ENCODE results near the gene TMEM255B.

Gene TMEM255B

DNA sequence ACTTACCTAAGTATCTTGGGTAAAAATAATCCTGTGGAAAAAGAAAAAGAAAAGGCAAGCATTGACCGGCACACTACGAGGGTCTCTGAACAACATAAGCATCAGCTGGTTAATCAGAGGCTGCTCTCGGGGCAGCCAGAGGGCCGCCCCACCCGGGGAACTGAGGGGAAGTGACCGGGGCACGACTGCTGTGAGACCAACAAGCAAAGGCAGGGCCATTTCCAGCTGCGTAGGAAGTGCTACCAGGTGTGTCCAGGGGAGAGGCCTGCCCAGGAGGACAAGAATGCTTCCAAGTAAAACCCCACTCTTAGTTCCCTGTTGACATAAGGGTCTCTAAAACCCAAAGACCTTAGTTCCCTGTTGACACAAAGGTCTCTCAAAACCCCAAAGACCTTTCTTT is 89.0 kb downstream of the TMEM255B start:
- Mint-ChIP-seq H3K27me3 (peaks cover 7% of the 10 kb centered on the region), H3K27ac (no peak overlapping the region), H3K4me3 (no peak overlapping the region), H3K36me3 (ENCODE audit: low read depth) (no peaks in the 10 kb centered on the region), H3K4me1 (ENCODE audit: low read depth) (peaks cover 28% of the 10 kb centered on the region), H3K9me3 (no peaks in the 10 kb centered on the region)

DNA sequence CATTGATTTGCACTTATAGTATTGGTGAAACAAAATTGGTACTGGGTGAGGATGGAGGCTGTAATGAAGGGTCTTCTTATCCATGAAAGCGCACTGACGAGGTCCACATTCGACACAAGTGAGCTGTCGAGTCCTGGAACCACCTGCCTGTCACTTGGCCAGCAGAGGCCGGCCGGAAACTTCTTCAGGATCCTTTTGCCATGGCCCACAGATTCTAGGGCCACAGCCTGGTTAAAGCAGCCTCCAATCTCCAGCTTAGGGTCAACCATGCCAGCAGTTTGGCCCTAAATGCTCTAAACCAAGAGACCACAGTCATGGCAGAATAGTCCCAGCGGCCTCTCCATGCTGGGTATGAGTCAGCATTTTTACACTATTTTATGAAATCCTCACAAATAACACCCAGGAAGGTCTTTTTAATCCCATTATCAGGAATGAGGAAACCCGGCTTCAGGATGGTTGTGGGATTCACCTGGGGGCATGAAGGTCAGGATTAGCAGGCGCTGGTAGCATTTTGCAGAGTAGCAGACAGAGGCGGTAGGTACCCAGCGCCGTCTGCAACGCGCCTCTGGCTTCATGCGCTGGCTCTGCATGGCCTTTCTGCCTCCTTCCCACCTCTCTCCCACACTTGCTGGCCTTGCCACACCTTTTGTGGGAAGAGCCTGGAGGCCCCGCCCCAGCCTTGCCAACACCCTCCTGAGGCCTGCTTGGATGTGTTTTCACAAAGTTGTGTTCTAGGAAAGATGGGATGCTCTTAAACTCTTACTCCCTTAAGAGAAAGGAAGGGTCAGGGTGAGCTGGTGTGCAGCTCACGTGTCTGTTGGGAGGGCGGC is 89.6 kb downstream of the TMEM255B start:
- Mint-ChIP-seq H3K27me3 (peaks cover 12% of the 10 kb centered on the region), H3K9me3 (no peaks in the 10 kb centered on the region)

DNA sequence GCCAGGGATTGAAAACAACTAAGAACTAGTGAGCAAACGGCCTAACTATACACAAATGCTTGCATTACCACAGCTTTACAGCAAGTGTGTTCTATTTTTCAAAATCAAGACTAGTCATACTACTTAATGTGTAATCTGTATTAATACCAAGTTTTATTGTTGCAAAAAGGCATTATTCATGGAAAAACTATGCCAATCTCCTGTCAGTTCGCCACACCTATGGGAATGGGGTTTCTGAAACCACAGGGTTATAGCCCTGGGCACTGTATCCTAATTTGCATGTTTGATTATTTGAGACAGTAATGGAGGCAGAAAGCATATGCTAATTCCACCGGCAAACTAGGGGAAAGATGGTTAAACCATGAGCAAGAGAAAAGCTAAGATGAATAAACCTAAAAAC is 90.5 kb downstream of the TMEM255B start:
- Mint-ChIP-seq H3K9me3 (no peaks in the 10 kb centered on the region), H3K27ac (no peak overlapping the region), H3K4me3 (no peak overlapping the region), H3K4me1 (ENCODE audit: low read depth) (peaks cover 34% of the 10 kb centered on the region), H3K27me3 (peaks cover 12% of the 10 kb centered on the region), H3K36me3 (ENCODE audit: low read depth) (no peaks in the 10 kb centered on the region)

More for the DNA sequence above, 89.6 kb downstream of the TMEM255B start:
- Mint-ChIP-seq H3K4me3 (no peak overlapping the region), H3K36me3 (ENCODE audit: low read depth) (no peaks in the 10 kb centered on the region), H3K27ac (no peak overlapping the region), H3K4me1 (ENCODE audit: low read depth) (peaks cover 29% of the 10 kb centered on the region)

DNA sequence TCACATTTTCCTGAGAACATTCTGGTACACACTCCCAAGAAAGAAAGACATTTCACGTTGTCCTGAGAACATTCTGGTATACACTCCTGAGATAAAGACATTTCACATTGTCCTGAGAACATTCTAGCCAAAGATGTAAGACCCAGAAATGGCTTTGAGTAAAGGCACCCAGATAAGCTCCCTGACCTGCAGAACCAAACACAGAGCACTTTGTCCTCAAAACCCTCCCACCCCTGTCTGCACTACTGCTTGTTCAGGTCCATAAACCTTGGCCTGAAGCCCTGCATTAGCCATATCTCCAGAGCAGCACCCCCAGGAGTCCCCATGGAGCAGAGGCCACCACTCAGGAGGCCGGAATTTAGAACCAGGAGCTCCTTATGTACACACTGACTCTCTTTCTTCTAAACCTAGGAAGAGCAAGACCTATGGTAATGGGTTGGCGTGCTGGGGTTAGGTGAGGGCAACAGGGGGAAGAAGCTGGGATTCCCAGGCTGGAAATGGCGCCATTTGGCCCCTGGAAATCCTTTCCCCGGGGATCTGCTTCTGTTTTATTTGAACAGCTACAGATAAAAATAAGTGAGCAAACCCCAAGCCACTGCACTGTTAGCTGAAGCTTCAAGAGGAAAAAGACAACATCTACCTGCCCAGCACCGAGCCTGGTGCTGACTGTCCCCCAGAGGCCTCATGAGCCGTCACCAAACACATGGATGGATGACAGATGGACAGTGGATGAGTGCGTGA is 91.1 kb downstream of the TMEM255B start:
- H3K4me1 Mint-ChIP-seq (ENCODE audit: low read depth) = peaks cover 33% of the 10 kb centered on the region
- no peaks in the 10 kb centered on the region for H3K9me3 Mint-ChIP-seq
- H3K36me3 Mint-ChIP-seq (ENCODE audit: low read depth) = no peaks in the 10 kb centered on the region
- no peak overlapping the region for H3K4me3 Mint-ChIP-seq
- H3K27ac Mint-ChIP-seq = no peak overlapping the region
- peaks cover 12% of the 10 kb centered on the region for H3K27me3 Mint-ChIP-seq

DNA sequence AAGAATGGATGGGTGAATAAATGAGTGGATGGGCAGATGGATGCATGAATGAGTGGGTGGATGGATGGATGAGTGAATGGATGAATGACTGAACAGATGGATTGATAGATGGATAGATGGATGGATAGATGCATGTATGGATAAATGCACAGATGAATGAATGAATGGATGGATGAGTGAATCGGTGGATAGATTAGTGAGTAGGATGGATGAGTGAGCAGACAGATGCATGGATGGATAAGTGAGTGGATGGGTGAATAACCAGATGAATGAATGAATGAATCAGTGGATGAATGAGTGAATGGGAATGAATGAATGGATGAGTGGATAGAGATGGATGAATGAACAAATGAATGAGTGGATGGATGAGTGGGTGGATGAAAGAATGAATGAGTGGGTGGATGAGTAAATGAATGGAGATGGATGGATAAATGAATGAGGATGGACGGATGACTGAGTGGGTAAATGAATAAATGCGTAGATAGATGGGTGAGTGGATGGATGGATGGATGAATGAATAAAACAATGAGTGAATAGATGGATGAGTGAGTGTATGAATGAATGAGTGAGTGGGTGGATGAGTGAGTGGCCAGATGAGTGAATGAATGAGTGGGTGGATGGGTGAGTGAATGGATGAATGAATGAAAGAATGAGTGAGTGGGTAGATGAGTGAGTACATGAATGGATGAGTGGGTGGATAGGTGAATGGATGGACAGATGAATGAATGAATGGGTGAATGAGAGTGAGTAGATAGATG is 91.9 kb downstream of the TMEM255B start:
- Mint-ChIP-seq H3K4me1 (ENCODE audit: low read depth) (peaks cover 26% of the 10 kb centered on the region), H3K36me3 (ENCODE audit: low read depth) (no peaks in the 10 kb centered on the region), H3K9me3 (no peaks in the 10 kb centered on the region), H3K4me3 (no peak overlapping the region), H3K27me3 (peaks cover 9% of the 10 kb centered on the region), H3K27ac (no peak overlapping the region)

DNA sequence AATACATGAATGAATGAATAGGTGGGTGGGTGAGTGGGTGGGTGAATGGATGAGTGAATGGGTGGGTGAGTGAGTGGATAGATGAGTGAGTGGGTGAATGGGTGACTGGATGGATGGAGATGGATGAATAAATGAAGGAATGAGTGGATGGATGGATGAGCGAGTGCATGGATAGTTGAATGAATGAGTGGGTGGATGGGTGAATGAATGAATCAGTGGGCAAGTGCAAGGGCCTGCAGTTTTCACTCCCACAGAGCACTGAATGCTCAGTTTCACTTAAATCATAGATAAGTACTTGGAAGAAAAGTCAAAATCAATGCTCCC is 92.4 kb downstream of the TMEM255B start:
- H3K4me3 Mint-ChIP-seq = no peak overlapping the region
- peaks cover 20% of the 10 kb centered on the region for H3K4me1 Mint-ChIP-seq (ENCODE audit: low read depth)
- no peaks in the 10 kb centered on the region for H3K36me3 Mint-ChIP-seq (ENCODE audit: low read depth)
- peaks cover 7% of the 10 kb centered on the region for H3K27me3 Mint-ChIP-seq
- no peaks in the 10 kb centered on the region for H3K9me3 Mint-ChIP-seq
- H3K27ac Mint-ChIP-seq = no peak overlapping the region

DNA sequence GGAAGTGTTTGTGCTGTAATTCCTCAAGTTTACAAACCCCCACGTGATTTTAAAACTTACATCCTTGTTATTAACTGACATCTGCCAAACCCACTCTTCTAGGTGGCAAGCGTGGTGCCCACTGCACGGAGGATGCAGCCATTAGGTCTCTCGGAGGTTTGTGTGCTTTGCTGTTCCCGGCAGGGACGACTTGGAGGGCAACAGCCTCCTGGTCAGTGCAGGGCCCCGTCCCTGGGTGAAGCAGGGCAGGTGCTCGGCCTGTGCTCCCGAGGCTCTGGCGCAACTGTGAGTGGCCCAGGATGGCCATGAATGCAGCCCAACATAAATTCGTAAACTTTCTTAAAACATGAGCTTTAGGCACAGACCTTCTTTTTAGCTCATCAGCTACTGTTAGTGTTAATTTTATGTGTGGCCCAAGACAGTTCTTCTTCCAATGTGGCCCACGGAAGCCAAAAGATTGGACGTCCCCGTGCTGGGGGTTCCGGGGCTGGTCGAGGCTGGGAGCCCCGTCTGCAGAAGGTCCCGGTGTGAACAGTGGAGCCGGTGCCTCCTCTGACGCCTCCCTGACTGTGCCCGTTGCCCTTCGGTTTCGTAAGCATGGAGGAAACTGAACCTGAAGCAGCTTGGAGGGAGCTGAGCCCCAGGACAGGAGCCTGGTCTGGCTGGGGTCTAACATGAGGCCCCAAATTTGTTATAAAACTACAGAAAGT is 93.0 kb downstream of the TMEM255B start:
- no peak overlapping the region for H3K4me3 Mint-ChIP-seq
- H3K36me3 Mint-ChIP-seq (ENCODE audit: low read depth) = no peaks in the 10 kb centered on the region
- H3K9me3 Mint-ChIP-seq = no peaks in the 10 kb centered on the region
- H3K27me3 Mint-ChIP-seq = peaks cover 7% of the 10 kb centered on the region
- H3K4me1 Mint-ChIP-seq (ENCODE audit: low read depth) = peaks cover 15% of the 10 kb centered on the region
- H3K27ac Mint-ChIP-seq = no peak overlapping the region

DNA sequence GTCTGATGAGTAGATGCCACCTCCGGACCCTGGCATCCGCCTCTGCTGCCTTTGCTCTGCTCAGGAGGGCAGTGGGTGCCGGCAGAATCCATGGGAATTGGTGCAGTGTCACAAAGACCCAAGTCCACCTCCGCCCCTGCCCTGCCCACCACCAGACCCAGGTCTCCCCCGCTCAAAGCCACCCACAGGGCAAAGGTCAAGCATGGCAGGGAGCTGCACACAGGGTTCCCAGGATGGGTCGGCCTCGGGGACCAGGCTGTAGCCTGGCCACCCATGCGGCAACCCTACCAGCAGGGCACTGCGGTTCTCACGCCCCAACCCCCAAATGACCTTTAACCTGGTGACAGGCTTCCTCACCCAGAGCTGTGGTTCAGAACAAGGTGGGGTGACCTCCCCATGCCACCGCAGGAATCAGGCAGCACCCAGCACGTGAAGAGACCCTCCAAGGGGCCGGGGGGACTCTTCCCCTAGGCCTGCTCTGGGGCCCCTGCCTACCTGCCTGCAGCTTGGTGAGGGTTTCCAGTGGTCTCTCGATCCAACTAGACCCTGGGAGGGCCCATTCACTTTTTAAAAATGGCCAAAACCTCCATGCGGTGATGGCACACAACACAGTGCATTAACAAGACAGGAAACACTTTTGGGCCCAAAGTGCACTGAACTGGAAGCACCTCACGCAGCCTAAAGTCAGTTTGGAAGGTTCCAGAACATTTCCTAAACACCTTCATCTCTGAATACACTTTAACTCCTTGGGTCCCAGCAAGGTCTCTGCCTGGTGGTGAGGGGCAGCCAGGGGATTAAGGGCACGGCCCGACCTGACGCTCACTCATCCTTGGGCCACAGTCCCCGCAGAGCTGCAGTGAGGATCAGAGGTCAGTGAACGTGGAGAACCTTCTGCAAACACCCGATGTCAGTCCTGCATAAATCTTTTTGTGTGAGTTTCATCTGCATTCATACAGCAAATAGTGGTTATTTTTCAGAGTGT is 93.8 kb downstream of the TMEM255B start:
- Mint-ChIP-seq H3K27me3 (peaks cover 7% of the 10 kb centered on the region), H3K4me1 (ENCODE audit: low read depth) (peaks cover 12% of the 10 kb centered on the region), H3K9me3 (no peaks in the 10 kb centered on the region), H3K36me3 (ENCODE audit: low read depth) (no peaks in the 10 kb centered on the region), H3K27ac (no peak overlapping the region), H3K4me3 (no peak overlapping the region)

DNA sequence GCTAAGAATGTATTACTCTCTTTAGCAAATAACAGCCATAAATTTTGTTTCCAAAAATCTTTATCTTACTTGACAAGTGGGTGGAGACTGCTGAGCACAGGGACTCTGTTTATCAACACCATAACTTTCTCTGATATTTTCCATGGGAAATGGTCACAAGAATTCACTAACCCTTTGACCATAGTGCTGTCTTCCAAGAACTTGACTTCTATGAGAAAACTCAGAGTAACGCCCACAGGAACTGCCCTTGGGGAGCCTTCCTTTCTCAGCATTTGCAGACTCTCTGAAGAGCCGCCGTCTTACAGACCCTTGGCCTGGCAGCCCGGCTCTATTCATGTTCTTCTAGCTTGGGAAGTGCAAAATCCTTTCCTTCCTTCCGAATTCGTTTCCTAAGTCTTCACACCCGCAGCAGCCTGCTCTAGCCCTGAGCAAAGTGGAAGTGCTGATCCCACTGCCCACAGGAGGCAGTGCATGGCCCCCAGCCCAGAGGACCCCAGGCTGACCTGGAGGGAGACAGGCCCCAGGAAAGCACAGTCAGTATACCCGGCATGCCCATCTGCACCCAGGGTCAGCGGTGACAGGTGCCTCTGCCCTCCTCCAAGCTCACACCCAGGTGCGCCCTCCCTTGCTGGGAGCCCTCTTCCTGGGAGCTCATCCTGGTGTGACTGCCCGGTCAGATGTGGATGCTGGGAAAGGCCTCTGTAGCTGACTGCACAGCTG is 94.7 kb downstream of the TMEM255B start:
- no peak overlapping the region for H3K4me3 Mint-ChIP-seq
- H3K4me1 Mint-ChIP-seq (ENCODE audit: low read depth) = peaks cover 12% of the 10 kb centered on the region
- no peaks in the 10 kb centered on the region for H3K36me3 Mint-ChIP-seq (ENCODE audit: low read depth)
- H3K27ac Mint-ChIP-seq = no peak overlapping the region
- H3K27me3 Mint-ChIP-seq = peaks cover 7% of the 10 kb centered on the region
- no peaks in the 10 kb centered on the region for H3K9me3 Mint-ChIP-seq

DNA sequence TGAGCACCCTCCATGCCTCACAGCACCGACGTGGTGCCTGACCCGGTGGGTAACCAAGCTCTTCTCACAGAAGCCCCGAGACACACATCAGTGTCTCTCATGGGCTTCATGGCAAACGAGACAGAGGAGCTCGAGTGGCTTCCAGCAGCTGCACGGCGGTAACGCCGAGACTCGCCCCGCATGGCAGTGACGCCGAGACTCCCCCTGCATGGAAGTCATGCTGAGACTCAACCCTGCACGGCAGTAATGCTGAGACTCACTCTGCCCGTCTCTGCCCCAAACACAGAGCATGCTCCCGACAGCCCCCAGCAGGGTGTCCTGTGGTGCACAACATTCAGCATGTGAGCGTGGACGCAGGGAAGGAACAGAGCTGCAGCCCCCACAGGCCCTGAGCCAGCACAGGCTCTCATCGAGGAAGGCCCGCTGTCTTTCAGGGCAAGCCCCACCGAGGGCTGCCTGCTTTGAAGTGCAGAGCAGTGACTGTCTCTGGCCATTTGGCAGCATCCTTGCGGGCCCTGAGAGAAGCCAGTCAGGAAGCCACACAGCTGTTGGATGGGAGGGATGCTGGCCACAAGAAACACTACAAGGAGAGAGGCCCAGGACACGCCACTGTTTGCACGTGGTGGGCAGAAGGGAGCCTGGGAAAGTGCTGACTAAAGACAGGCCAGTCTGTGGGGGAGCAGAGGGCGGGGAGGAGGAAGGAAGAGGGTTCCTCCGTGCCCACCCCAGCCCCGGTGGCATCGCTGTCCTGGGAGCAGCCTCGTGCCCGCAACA is 95.4 kb downstream of the TMEM255B start:
- no peak overlapping the region for H3K27ac Mint-ChIP-seq
- no peak overlapping the region for H3K4me3 Mint-ChIP-seq

DNA sequence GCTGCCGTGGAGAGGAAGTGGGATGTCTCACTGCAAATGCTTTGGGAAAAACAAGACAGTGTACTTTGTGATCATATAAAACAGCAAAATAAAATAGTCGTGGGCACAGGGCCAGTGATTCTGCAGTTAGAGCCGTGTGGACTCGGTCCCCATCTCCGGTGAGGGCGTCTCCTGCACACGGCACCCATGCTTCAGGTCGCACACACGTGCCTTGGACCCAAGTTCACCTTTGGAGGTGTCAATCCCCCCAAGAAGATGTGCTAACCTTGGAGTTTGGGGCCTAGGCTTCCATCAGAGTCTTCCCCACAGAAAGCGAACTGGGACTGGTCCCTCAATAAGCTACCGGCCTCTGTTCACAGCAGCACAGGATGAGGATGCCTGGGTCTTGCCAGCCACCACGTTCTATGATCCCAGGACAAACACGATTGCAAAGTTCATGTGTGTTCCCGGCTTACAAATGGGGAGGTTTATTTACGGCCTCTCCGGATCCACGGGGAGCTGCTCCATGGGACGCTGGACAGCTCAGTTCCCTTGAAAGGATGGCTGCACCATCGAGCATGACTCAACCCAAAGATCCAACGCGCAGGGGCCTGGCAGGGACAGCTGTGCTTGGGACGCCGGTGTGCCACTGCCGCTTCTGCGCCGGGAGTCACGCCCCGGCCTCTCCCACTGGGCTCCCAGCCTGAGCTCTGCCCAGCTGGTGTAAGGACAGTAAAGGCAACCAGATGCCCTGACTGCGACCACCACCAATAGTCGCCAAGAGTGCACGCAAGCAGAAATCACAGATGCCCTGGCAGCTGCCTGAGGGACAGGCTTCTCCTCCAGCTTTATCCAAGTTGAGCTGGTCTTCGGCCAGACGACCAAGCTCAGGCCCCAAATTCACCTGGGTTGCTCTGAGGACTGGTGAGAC is 96.2 kb downstream of the TMEM255B start:
- peaks cover 7% of the 10 kb centered on the region for H3K9me3 Mint-ChIP-seq
- H3K27ac Mint-ChIP-seq = no peak overlapping the region
- no peaks in the 10 kb centered on the region for H3K36me3 Mint-ChIP-seq (ENCODE audit: low read depth)
- no peak overlapping the region for H3K4me3 Mint-ChIP-seq
- H3K4me1 Mint-ChIP-seq (ENCODE audit: low read depth) = peaks cover 12% of the 10 kb centered on the region
- H3K27me3 Mint-ChIP-seq = peaks cover 7% of the 10 kb centered on the region

More for the DNA sequence above, 95.4 kb downstream of the TMEM255B start:
- peaks cover 7% of the 10 kb centered on the region for H3K27me3 Mint-ChIP-seq
- H3K4me1 Mint-ChIP-seq (ENCODE audit: low read depth) = peaks cover 12% of the 10 kb centered on the region
- H3K36me3 Mint-ChIP-seq (ENCODE audit: low read depth) = no peaks in the 10 kb centered on the region
- H3K9me3 Mint-ChIP-seq = peaks cover 6% of the 10 kb centered on the region

Measured in stimulated activated naive CD8-positive, alpha-beta T cell treated with anti-CD3 and anti-CD28 coated beads, Interleukin-15, Interleukin-2, amounts not matched to agents 100 ng/mL and 50 ng/mL, for 24 hours (primary cell).